ENCODE data around the gene TNFRSF8. TPM values are rescaled to one million over a fixed set of nuclear protein-coding genes. Genes with fewer than 3 reads are reported as not detected.

Gene TNFRSF8
- total RNA-seq, 1 experiment from 2014 or later: 2.9 TPM

DNA sequence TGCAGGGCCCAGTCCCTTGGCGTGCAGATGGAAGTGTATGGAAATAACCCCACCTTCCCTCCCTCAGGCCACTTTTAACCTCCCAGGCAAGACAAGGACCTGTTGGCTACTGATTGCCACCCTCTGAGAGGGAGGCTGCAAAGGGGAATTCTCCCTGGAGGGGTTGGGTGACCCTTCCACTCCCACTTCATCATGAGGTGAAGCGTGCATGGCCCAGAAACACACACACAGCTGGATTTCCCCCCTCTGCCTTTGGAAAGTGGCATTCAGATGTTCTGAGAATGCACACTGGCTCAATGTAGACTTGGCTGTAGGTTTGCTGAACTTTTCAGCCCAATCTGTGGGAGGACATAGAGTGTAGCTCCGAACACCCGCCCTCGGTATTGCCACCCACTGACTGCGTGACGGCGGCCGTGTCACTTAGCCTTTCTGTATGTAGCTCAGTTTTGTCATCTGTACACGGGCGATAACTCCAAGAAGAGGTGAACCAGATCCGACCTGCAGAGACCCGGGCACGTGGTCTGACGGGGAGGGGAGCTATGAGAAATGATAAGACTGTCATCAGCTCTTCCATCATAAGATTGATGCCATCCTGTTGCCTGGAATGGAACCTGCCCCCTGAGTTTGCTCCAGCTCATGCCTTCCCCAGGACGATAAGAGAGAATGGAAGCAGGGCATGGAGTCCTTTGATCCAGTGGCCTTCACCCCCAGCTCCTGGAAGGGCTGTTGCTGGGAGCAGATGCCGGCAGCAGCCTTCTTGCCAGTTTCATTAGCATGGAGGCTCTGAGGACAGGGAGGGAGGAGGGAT lies 24.5 kb upstream of the TNFRSF8 start:
- H3K14ac ChIP-seq (ENCODE audit: insufficient read depth, low read length): no peak overlapping the region; the same call in 1 of the 2 replicates
- no CpG with 5 or more reads among the region's 17 CpGs for WGBS (ENCODE audit: extremely low coverage, insufficient read length, low lambda C conversion rate)
- no peaks in the 10 kb centered on the region for H4K20me1 ChIP-seq (ENCODE audit: control insufficient read depth, insufficient read depth, insufficient read length)
- no peak overlapping the region for H2AFZ ChIP-seq (ENCODE audit: low read length)
- no peak overlapping the region for H3K27ac ChIP-seq (ENCODE audit: insufficient read length, low read depth, low read length)
- H3T11ph ChIP-seq (ENCODE audit: low read length): no peak overlapping the region
- peaks cover 2% of the 10 kb centered on the region; the same call in 1 of the 2 replicates for H3K27me3 Mint-ChIP-seq (ENCODE audit: low read depth)
- TF ChIP-seq, protein P1, sequence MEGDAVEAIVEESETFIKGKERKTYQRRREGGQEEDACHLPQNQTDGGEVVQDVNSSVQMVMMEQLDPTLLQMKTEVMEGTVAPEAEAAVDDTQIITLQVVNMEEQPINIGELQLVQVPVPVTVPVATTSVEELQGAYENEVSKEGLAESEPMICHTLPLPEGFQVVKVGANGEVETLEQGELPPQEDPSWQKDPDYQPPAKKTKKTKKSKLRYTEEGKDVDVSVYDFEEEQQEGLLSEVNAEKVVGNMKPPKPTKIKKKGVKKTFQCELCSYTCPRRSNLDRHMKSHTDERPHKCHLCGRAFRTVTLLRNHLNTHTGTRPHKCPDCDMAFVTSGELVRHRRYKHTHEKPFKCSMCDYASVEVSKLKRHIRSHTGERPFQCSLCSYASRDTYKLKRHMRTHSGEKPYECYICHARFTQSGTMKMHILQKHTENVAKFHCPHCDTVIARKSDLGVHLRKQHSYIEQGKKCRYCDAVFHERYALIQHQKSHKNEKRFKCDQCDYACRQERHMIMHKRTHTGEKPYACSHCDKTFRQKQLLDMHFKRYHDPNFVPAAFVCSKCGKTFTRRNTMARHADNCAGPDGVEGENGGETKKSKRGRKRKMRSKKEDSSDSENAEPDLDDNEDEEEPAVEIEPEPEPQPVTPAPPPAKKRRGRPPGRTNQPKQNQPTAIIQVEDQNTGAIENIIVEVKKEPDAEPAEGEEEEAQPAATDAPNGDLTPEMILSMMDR (conservative IDR thresholded peaks at IDR 0.05): no peak
- no peak overlapping the region for H3K9ac ChIP-seq (ENCODE audit: extremely low read depth, insufficient read length, low read length)
- no peaks in the 10 kb centered on the region for H3K36me3 Mint-ChIP-seq (ENCODE audit: insufficient read depth in 1 of 3, low read depth in 3 of 3)
- no peaks in the 10 kb centered on the region for H3K4me1 ChIP-seq (ENCODE audit: insufficient read depth, low read length)
- peaks cover 2 to 5% of the 10 kb centered on the region in 2 experiments; a peak in 1 of 4 replicates for H3K4me1 Mint-ChIP-seq
- no peak overlapping the region for H2AK5ac ChIP-seq (ENCODE audit: insufficient read length, low read length)
- no peak overlapping the region for H3K56ac ChIP-seq (ENCODE audit: insufficient read length, low read depth, low read length)
- H3K4ac ChIP-seq (ENCODE audit: low read depth, low read length): no peak overlapping the region
- H3K79me2 ChIP-seq (ENCODE audit: insufficient read depth, low read length): no peaks in the 10 kb centered on the region
- H3K18ac ChIP-seq (ENCODE audit: insufficient read length, low read depth, low read length): no peak overlapping the region
- no peak overlapping the region for H4K5ac ChIP-seq (ENCODE audit: insufficient read length, low read depth, low read length)
- H4K91ac ChIP-seq (ENCODE audit: insufficient read length, low read depth, low read length): no peak overlapping the region
- no peak overlapping the region for H3K4me2 ChIP-seq (ENCODE audit: insufficient read depth, insufficient read length, low read length)
- H2BK12ac ChIP-seq (ENCODE audit: insufficient read length, low read depth, low read length): no peak overlapping the region
- peaks cover 2 to 4% of the 10 kb centered on the region in 2 experiments; a peak in 2 of 5 replicates for H3K9me3 Mint-ChIP-seq
- H2BK15ac ChIP-seq (ENCODE audit: low read depth, low read length): no peak overlapping the region
- no peaks in the 10 kb centered on the region for H3K9me3 ChIP-seq (ENCODE audit: control insufficient read depth, low read depth, low read length)
- H3K23ac ChIP-seq (ENCODE audit: insufficient read length, low read depth, low read length): no peak overlapping the region
- no peaks in the 10 kb centered on the region for H3K79me1 ChIP-seq (ENCODE audit: insufficient read depth, low read depth, low read length, poor library complexity, severe bottlenecking)
- H2BK120ac ChIP-seq (ENCODE audit: low read depth, low read length, poor library complexity, severe bottlenecking): no peak overlapping the region
- no peaks in the 10 kb centered on the region for H3K23me2 ChIP-seq (ENCODE audit: insufficient read length, low read depth, low read length, poor library complexity, severe bottlenecking)
- no peak for DNase-seq
- H4K8ac ChIP-seq (replicated peaks; ENCODE audit: insufficient read length, low read depth, low read length): no peak overlapping the region
- H2BK20ac ChIP-seq (ENCODE audit: low read depth, low read length, poor library complexity, severe bottlenecking): no peak overlapping the region
- H3K27ac Mint-ChIP-seq: peak overlapping the region in 1 of 3 experiments; percentile 14; a peak in 2 of 7 replicates
- no peaks in the 10 kb centered on the region for H3K27me3 ChIP-seq (ENCODE audit: insufficient read depth, low read length)
- H3K4me3 Mint-ChIP-seq: no peak overlapping the region
- H2BK5ac ChIP-seq (ENCODE audit: insufficient read length, low read length): no peak overlapping the region
